PC-3 (cell line): ENCODE data around the gene KCP.

Experiments
- CTCF ChIP-seq: fragments of 300-600 bp; sonication (generic); conservative IDR thresholded peaks from 2 replicates; pipeline ENCODE4 v1.5.1; 2017; ENCODE audit warnings: antibody characterized with exemption, low read depth, mild to moderate bottlenecking, low read length
- EZH2 ChIP-seq: fragments of 300-600 bp; sonication (generic); IDR thresholded peaks from one replicate; pipeline ENCODE4 v1.6.1; 2017; ENCODE audit warnings: antibody characterized with exemption, mild to moderate bottlenecking, low read length; ENCODE audit not compliant: unreplicated experiment
- EZH2phosphoT487 ChIP-seq: fragments of 300-600 bp; sonication (generic); IDR thresholded peaks from 2 replicates; pipeline ENCODE4 v1.6.1; 2018; ENCODE audit warnings: mild to moderate bottlenecking, antibody characterized with exemption, low read length, borderline replicate concordance

- TF ChIP-seq CTCF (no peak), EZH2 (no peak), EZH2phosphoT487 (no peak)
These were observed 4.8 kb upstream of the KCP start for GRCh38 chr7:128915271-128915819.
